PC-3 (cell line): Measurements from ENCODE around the gene HACD4. TPM values are rescaled to one million over a fixed set of nuclear protein-coding genes. Genes with fewer than 3 reads are reported as not detected.

Experiments used
- ATAC-seq: fragments of 200-7000 bp; cut with Tn5 transposase; 2 replicates; pipeline ENCODE4 v1.9.1; 2020; ENCODE audit warnings: mild to moderate bottlenecking, moderate library complexity
- BruUV-seq: library from RNA; stranded (reverse); fragments of 400-500 nt; replicated peaks from 2 replicates; lab custom pipeline; 2021; lab: Mats Ljungman, UMichigan
- CTCF ChIA-PET: fragments of 300-600 bp; sonication (Branson Sonifier 250); formaldehyde crosslinking; loops from one replicate; lab custom pipeline; 2022; ENCODE audit warnings: antibody characterized with exemption; lab: Charles Lee
- POLR2A ChIA-PET: fragments of 300-600 bp; sonication (Branson Sonifier 250); formaldehyde crosslinking; loops from one replicate; lab custom pipeline; 2022; ENCODE audit warnings: antibody characterized with exemption; ENCODE audit not compliant: unreplicated experiment; lab: Charles Lee
- DNase-seq: peaks from one replicate; pipeline ENCODE4 v3.0.0-alpha.2; 2015
- H2AFZ ChIP-seq: fragments of 300-600 bp; sonication (generic); 2 replicates; pipeline ENCODE4 v1.6.0; 2016; ENCODE audit warnings: antibody characterized with exemption, low read length
- H3F3A ChIP-seq: fragments of 300-600 bp; sonication (generic); one replicate; pipeline ENCODE4 v1.6.0; 2017; ENCODE audit warnings: antibody characterized with exemption, low read length, control low read depth, mild to moderate bottlenecking; ENCODE audit not compliant: unreplicated experiment
- H3K27ac ChIP-seq: fragments of 300-600 bp; sonication (generic); 2 replicates; pipeline ENCODE4 v1.5.1; 2016; ENCODE audit warnings: mild to moderate bottlenecking, low read length
- H3K27me3 ChIP-seq: fragments of 300-600 bp; sonication (generic); 2 replicates; pipeline ENCODE4 v1.6.1; 2016; ENCODE audit warnings: low read length, mixed read lengths
- H3K36me3 ChIP-seq: fragments of 300-600 bp; sonication (generic); 2 replicates; pipeline ENCODE4 v1.6.1; 2016; ENCODE audit warnings: low read depth, mixed run types, low read length, mixed read lengths
- H3K4me1 ChIP-seq: fragments of 300-600 bp; sonication (generic); 2 replicates; pipeline ENCODE4 v1.5.1; 2016; ENCODE audit warnings: low read length; ENCODE audit not compliant: insufficient read depth
- H3K4me2 ChIP-seq: fragments of 300-600 bp; sonication (generic); 2 replicates; pipeline ENCODE4 v1.6.0; 2016; ENCODE audit warnings: low read length
- H3K4me3 ChIP-seq: fragments of 300-600 bp; sonication (generic); 2 replicates; pipeline ENCODE4 v1.5.1; 2016; ENCODE audit warnings: mild to moderate bottlenecking, low read length, mixed read lengths
- H3K79me2 ChIP-seq: fragments of 300-600 bp; sonication (generic); 2 replicates; pipeline ENCODE4 v1.6.1; 2017; ENCODE audit warnings: low read length, mixed read lengths
- H3K9ac ChIP-seq: fragments of 300-600 bp; sonication (generic); 2 replicates; pipeline ENCODE4 v1.6.0; 2016; ENCODE audit warnings: mild to moderate bottlenecking, low read length
- H3K9me2 ChIP-seq: fragments of 300-600 bp; sonication (generic); replicated peaks from 2 replicates; pipeline ENCODE4 v1.6.1; 2016; ENCODE audit warnings: mixed run types, low read length, mixed read lengths
- H3K9me3 ChIP-seq: fragments of 300-600 bp; sonication (generic); 2 replicates; pipeline ENCODE4 v1.6.1; 2016; ENCODE audit warnings: low read length, mixed read lengths
- H4K20me1 ChIP-seq: fragments of 300-600 bp; sonication (generic); 2 replicates; pipeline ENCODE4 v1.6.1; 2016; ENCODE audit warnings: low read length, mixed read lengths
- CTCF ChIP-seq: fragments of 300-600 bp; sonication (generic); conservative IDR thresholded peaks from 2 replicates; pipeline ENCODE4 v1.5.1; 2017; ENCODE audit warnings: antibody characterized with exemption, low read depth, mild to moderate bottlenecking, low read length
- EZH2 ChIP-seq: fragments of 300-600 bp; sonication (generic); IDR thresholded peaks from one replicate; pipeline ENCODE4 v1.6.1; 2017; ENCODE audit warnings: antibody characterized with exemption, mild to moderate bottlenecking, low read length; ENCODE audit not compliant: unreplicated experiment
- EZH2phosphoT487 ChIP-seq: fragments of 300-600 bp; sonication (generic); IDR thresholded peaks from 2 replicates; pipeline ENCODE4 v1.6.1; 2018; ENCODE audit warnings: mild to moderate bottlenecking, antibody characterized with exemption, low read length, borderline replicate concordance
- intact Hi-C: fragments of 100-400 bp; cut with micrococcal nuclease; formaldehyde crosslinking; loops from 2 replicates; pipeline ENCODE4 v1.9.0; 2023
- total RNA-seq: library from RNA; depleted of rRNA; stranded (reverse); fragments of >200 nt; gene quantifications from 2 replicates; pipeline ENCODE4 v1.2.3, GENCODE V29; 2014

The HACD4 gene
- total RNA-seq, 1 experiment from 2014 or later: not detected

- no peak for TF ChIP-seq EZH2
- TF ChIP-seq CTCF: no peak
- TF ChIP-seq EZH2phosphoT487: no peak
- H3K4me2 ChIP-seq: no peak overlapping the region
- no peaks in the 10 kb centered on the region for H3K27me3 ChIP-seq
- no peak overlapping the region for H2AFZ ChIP-seq
- no peak overlapping the region for H3K27ac ChIP-seq
- H3K79me2 ChIP-seq: no peaks in the 10 kb centered on the region
- BruUV-seq: no TSS peak
- no peak overlapping the region for H3K9ac ChIP-seq
- no peak overlapping the region for H3K4me3 ChIP-seq
- no peaks in the 10 kb centered on the region for H3F3A ChIP-seq
- no peaks in the 10 kb centered on the region for H4K20me1 ChIP-seq
- ChIA-PET CTCF (no interaction called here), POLR2A (no interaction called here)
- H3K36me3 ChIP-seq: no peaks in the 10 kb centered on the region
- DNase-seq (no peak), ATAC-seq (no peak)
- no peaks in the 10 kb centered on the region for H3K4me1 ChIP-seq
- intact Hi-C loops: no loop called here
- no peaks in the 10 kb centered on the region for H3K9me2 ChIP-seq
- no peaks in the 10 kb centered on the region for H3K9me3 ChIP-seq
Measured at GRCh38 chr9:21053851-21054250, 22.4 kb upstream of the HACD4 start.

- Histone ChIP-seq H3K27me3 (no peaks in the 10 kb centered on the region), H3K4me1 (no peaks in the 10 kb centered on the region), H3K4me2 (no peak overlapping the region), H3K9me3 (no peaks in the 10 kb centered on the region), H3K9ac (no peak overlapping the region), H2AFZ (no peak overlapping the region), H3K27ac (no peak overlapping the region), H3K36me3 (no peaks in the 10 kb centered on the region), H3K4me3 (no peak overlapping the region), H3K79me2 (no peaks in the 10 kb centered on the region), H3K9me2 (no peaks in the 10 kb centered on the region), H4K20me1 (no peaks in the 10 kb centered on the region), H3F3A (no peaks in the 10 kb centered on the region)
- ATAC-seq: no peak
- ChIA-PET CTCF (no interaction called here), POLR2A (no interaction called here)
- BruUV-seq: no TSS peak
- DNase-seq: no peak
- intact Hi-C loops: no loop called here
- TF ChIP-seq CTCF (no peak), EZH2 (no peak), EZH2phosphoT487 (no peak)
Measured at GRCh38 chr9:21047281-21047691, 15.8 kb upstream of the HACD4 start.

GRCh38 chr9:21043841-21044240 is 12.4 kb upstream of the HACD4 start:
- no peak for DNase-seq
- CTCF ChIA-PET: no interaction called here
- TF ChIP-seq CTCF (no peak), EZH2phosphoT487 (no peak), EZH2 (no peak)

More at GRCh38 chr9:21043841-21044240, 12.4 kb upstream of the HACD4 start:
- H3K36me3 ChIP-seq: no peaks in the 10 kb centered on the region
- H3F3A ChIP-seq: no peaks in the 10 kb centered on the region
- no peak overlapping the region for H3K27ac ChIP-seq
- no peak overlapping the region for H3K4me3 ChIP-seq
- ATAC-seq: no peak
- H3K9ac ChIP-seq: no peak overlapping the region
- H4K20me1 ChIP-seq: no peaks in the 10 kb centered on the region
- no peak overlapping the region for H3K4me2 ChIP-seq
- H3K79me2 ChIP-seq: no peaks in the 10 kb centered on the region
- H3K4me1 ChIP-seq: no peaks in the 10 kb centered on the region
- intact Hi-C loops: no loop called here
- POLR2A ChIA-PET: no interaction called here
- H3K27me3 ChIP-seq: no peaks in the 10 kb centered on the region
- no TSS peak for BruUV-seq
- H2AFZ ChIP-seq: no peak overlapping the region
- H3K9me2 ChIP-seq: no peaks in the 10 kb centered on the region
- no peaks in the 10 kb centered on the region for H3K9me3 ChIP-seq
